CD4-positive, alpha-beta T cell treated with Interleukin-4 for 4 hours (primary cell): ENCODE results near the gene OTOL1.
"Not testable (repeated sequence)": the region's sequence is repeated elsewhere in the genome, so short reads cannot be mapped to it uniquely, and the experiment has no call there.

Experiments used
- DNase-seq: peaks from one replicate; pipeline ENCODE4 v3.0.0-alpha.2; 2020

OTOL1 gene

DNA sequence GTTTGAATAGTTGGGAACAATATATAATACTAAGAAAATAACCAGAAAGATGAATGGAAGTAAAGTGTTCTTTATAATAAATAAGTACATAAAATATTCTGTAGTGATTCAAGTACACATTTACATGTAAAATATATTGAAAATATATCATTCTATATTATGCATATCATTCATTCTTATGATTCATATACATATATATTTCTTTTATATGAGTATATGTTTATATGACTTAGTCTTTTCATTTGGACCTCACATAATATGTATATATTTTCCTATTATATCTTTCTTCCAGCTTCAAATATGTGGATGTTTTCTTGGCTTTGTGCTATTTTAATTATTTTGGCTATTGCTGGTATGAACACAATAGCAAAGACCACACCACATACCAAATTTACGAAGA, at the start of gene OTOL1:
OTOL1 (plus strand) TSS at position 301 of the 400 bp plus-strand sequence; CDS start at position 301, 0 bp downstream.
- DNase-seq: no peak

DNA sequence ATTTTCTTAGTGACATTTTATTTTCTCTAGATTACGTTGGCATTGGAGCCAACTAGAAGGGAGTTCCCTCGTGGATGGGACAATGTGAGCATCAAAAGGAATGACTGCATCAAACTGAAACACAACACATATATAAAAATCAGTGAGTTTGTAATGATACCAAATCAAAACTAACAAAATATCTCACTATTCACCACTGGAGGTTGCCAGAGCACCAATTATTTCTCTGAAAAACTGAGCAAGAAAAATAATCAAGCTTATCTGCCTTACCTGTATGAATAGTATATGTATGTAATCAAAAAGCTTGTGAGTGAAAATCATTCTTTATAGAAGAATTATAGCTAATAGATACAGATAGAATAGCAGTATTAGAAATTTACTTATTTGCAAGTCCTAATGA, 46.8 kb upstream of the OTOL1 start:
- DNase-seq: no peak

DNA sequence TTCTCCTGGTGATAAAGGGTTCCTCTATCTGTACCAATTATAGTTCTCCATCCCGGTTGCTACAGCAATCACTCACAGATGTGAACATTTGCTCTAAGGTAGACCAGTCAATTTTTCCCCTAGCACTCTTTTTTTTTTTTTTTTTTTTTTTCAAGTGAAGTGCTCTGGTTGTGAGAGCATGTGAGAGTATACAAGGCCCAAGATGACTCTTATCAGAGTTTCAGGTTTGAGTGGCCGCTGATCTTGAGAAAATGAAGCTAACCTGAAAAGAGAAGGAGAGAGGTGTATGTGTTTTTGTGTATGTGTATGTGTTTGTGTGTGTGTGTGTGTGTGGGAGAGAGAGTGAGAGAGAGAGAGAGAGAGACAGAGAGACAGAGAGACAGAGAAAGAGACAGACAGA, 44.4 kb upstream of the OTOL1 start:
- DNase-seq: no peak

DNA sequence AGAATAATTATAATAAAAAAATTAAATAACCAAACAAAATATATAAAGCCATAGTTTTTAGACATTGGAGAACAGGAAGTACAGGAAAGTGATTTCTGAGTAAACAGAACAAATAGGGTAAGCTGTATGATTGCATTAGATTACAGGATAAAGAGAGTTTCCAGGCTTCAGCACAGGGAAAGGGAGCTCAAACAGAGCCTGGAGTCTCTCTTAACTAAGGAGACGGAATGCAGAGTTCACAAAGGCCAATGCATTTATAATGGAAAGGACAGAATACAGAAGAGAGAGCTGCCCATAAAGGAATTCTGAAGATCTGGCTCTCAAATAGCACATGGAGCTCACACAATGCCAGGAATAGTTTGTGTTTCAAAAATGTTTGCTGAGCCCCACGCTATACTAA, 42.0 kb upstream of the OTOL1 start:
- DNase-seq: no peak

DNA sequence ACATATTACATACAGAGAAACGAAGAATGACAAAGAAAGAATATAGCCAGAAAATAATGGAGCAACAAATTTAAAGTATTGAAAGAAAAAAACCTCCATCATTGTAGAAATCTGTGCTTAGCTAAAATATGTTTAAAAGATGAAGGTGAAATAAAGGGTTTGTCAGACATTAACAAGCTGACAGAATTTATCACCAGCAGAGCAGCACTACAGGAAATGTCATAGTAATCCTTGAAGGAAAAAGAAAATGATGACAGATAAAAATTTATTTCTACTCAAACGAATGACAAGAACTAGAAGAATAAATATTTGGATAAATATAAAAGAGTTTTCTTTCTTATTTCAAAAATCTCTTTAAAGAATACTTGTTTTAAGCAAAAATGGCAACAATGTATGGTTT, 40.6 kb upstream of the OTOL1 start:
- no peak for DNase-seq

DNA sequence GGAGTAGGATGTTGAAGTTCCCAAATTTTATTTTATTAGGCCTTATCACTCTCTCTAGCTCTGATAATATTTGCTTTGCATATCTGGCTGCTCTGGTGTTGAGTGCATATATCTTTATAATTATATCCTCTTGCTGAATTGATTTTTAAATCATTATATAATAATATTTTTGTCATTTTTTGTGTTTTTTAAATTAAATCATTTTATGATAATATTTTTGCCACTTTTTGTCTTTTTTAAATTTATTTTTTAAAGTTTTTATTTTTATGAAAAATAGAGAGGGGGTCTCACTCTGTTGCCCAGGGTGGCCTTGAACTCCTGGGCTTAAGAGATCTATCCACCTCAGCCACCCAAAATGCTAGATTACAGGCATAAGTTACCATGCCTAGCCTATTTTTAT, 34.5 kb upstream of the OTOL1 start:
- DNase-seq: no peak

DNA sequence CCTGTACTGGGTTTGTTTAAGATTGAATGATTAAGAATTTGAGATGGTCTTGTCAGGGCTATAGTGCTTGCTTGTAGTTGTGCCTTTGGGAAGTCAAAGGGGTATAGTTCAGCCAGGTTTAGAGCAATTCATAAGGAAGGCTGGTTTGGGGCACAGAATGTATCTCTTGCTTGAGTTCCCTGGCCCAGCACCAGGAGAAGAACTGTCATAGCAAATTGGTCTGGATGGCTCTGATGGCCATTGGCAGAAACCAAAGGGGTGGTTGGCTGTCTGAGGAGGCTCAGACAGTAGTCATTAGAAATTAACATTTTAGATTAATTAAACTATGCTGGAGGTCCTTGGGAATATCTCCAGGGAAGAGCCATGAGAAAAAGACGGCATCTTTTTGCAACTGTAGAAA, 25.4 kb upstream of the OTOL1 start:
- no peak for DNase-seq

DNA sequence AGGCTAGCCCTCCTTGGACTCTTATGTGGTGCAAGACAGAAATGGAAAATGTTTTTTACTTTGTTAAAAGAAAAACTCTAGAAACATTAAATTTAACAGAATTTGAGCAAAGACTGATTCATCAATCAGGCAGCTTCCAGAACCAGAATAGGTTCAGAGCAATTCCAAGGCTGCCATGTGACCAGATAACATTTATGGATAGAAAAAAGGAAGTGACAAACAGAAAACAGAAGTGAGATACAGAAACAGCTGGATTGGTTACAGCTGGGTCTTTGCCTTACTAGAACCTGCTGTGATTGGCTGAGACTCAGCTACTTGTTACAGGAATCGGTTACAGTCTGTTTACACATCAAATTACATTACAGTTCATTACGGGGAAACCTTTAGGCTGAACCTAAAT, 22.5 kb upstream of the OTOL1 start:
- no peak for DNase-seq

DNA sequence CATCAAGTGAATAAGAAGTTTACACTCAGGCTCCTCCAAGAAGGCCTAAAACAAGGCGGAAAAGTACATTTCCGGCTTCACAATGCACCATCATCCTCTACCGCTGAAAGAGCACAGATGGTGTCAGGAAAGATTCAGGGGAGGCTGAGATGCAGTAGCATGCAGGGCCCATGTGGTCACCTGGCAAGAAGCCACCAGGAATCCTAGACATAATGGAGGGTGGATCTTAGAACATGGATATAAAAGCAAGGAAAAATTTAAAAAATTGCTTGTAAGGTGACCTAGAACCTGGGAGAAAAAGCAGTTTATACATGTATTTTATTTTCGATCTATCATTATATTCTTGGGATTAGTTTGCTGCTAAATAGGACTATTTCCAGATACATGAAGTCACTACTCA, 21.9 kb upstream of the OTOL1 start:
- no peak for DNase-seq

DNA sequence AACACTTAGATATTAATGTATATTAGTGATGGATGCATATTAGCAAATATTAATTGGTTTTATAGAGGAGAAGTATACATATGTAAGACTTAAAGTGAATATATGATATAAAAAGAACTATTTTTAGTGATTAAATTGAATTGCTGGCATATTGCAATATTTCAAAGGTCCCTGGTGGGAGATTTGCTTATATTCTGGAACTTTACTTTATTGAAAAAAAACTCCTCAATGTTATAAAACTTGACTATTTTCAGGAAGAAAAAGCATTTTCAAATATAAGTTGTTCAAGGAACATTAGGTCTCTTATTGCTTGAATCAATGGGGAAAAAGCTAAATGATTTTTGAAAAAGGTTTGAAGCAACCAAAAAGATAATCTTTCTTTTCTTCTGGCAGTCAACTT, 21.4 kb upstream of the OTOL1 start:
- no peak for DNase-seq

DNA sequence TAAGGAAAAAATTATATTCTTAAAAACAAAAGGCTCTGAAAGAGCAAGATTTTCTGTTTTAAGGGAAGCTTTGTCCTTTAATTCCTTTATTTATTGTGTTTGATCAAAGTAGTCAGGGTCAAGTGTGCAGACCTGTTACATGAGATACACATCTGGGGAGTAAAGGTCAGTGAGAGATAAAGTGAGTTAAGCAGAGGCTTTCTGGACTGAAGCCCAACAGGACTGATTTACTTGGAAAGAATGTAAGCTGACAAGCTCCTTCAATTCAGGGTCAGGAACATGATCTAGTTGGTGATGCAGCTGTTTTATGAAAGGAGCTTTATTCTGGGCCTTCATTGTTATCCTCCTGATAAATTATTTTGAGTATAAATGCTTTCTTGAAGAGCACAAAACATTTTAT, 20.7 kb upstream of the OTOL1 start:
- no peak for DNase-seq

DNA sequence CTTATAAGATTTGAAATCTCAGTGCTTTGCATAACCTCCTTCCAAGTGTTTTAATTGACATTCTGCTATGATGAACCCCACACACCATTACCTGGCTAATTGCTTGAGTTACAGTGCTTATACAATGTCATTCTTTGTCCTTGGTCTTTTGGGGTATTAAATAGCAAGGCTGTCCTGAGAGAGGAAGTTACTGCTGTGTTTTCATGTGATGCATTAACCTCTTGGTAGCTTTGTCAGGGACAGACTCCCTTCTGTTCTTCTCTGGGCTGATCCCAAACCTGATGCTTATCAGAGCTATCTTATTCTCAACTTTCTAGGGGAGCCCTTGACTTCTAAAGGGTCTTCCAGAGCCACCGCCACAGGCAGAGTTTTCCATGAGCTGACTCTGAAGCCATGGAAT, 12.4 kb upstream of the OTOL1 start:
- DNase-seq: no peak

DNA sequence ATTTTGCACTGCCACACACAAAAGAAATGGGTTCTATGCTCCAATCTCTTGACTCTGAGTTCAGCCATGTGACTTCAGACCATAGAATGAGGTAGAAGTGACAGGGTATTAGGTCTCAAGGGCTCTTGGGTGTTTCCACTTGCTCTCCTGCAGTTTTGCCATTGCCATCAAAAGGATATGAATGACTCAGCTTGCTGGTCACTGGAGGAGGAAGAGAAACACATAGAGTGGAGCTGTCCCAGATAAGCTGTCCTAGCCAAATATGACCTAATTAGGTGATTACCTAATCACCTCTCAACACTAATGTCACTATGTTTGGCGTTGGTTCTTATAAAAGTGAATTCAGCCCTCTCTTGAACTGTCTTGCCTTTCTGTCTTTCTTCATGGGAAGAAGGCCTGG, 8.3 kb upstream of the OTOL1 start:
- DNase-seq: not testable (repeated sequence)

DNA sequence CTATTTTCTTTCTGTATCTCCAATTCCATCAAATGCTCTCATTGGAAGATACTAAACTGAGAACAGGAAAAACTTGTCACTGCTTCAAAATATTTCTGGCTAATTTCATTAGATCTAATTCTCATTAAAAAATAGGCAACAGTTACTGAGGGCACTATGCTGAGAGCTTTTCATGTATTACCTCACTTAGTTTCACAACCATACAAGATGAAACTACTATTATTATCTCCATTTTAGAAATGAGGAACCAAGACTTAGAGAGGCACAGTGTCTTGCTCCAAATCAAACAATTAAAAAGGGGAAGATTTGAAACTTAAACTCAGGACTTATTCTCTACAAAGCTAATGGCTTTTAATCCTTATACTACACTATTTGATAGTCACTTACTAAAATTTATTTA, 7.2 kb upstream of the OTOL1 start:
- no peak for DNase-seq

DNA sequence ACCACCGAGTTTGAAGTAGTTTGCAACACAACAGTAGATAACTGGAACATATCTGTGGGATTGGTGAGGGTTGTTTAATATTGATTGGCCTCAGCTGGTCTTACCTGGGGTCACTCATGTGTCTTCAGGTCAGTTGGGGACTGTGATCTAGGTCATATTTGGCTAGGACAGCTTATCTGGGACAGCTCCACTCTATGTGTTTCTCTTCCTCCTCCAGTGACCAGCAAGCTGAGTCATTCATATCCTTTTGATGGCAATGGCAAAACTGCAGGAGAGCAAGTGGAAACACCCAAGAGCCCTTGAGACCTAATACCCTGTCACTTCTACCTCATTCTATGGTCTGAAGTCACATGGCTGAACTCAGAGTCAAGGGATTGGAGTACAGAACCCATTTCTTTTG, 5.8 kb upstream of the OTOL1 start:
- not testable (repeated sequence) for DNase-seq

DNA sequence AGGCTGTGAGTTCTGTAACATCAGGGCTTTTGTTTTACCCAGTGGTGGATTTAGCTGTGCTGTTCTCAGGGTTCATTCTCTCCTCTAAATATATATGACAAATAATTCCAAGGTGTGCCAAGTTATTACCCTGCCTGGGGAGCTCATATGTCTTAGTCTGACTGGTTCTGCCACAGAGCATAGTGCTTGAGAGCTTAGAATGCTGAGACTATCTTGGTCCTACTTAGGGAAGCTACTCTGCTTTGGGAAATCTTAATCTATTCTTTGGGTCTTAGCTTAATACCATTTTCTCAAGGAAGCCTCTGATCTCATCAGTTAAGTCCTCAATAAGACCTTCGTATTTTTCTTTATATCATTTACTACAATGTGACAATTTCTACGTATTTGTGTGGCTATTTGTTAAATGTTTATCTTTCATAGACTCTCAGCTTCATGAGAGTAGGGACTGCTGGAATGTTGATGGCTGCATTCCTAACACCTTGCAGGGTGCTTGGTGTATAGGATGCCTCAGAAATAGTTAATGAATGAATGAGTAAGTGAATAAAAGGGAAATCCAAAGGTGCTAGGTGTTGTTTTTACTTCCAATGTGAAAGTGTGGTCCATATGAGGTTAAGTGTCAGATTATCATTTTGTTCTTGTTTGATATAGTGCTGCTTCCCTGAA, 1.8 kb downstream of the OTOL1 start:
- no peak for DNase-seq

DNA sequence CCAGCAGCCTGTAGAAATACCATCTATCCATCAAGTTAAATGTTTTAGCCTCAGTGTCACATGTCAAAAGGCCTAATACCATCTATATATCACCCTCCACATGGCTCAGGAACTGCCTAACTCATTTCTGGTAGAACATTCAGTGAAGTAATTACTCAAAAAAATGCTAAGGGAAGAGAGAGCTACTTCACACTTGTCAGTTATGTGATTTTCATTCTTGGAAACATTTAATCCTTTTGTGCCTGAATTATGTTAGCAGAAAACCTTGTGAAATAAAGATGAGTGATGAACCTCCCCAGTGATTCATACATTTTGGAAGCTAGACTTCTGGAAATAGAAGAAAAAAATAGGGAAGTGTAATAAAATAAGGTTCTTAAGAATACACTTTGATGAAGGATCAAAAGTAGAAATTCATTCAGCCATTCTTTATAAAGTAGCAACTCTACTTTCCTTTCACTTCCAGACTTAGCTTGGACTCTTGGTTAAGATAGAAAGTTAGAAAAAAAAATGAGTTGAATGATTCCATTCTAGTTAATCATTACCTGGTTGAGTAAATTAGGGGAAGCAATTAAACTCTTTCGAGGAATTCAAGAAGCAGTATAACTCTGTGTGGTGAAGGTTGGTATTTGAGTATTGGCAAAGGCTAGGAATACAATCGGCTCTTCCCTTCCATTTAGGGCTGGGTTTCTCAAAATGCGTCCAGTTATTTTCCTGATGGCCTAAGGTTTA, 3.6 kb downstream of the OTOL1 start:
- DNase-seq: no peak

DNA sequence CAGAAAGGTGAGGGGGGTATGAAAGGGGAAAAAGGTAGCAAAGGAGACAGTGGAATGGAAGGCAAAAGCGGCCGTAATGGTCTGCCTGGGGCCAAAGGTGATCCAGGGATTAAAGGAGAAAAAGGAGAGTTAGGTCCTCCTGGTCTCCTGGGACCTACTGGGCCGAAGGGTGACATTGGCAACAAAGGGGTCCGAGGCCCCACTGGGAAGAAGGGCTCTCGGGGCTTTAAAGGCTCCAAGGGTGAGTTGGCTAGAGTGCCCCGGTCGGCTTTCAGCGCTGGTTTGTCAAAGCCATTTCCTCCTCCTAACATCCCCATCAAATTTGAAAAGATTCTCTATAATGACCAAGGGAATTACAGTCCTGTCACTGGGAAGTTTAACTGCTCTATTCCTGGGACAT, 6.7 kb downstream of the OTOL1 start:
- no peak for DNase-seq

DNA sequence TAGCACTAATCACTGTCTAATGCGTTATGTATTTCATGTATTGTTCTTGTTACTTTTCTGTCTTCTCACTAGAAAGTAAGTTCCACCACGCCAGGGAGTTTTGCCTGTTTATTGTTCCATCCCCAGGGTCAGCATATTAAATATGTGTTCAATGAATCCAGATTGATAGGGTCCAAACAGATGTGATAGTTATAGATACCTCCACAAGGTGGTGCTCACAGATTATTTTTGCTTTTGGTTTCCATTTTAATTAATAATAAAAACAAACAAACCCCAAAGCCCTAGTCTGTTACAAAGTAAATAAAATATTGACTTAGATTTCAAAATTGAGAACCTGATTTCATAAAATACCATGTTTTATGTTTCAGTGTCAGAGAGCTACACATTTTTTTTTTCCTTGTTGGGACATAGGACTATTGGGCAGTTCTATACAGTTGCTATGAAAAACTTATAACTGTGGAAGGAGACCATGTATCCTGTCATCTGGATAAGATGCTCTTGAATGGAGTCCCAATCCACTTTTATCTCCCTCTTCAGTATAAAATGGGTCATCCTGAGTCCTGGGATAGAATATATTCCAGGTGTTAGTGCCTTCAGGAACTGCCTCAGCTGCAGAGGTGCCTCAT, 12.4 kb downstream of the OTOL1 start:
- DNase-seq: no peak

DNA sequence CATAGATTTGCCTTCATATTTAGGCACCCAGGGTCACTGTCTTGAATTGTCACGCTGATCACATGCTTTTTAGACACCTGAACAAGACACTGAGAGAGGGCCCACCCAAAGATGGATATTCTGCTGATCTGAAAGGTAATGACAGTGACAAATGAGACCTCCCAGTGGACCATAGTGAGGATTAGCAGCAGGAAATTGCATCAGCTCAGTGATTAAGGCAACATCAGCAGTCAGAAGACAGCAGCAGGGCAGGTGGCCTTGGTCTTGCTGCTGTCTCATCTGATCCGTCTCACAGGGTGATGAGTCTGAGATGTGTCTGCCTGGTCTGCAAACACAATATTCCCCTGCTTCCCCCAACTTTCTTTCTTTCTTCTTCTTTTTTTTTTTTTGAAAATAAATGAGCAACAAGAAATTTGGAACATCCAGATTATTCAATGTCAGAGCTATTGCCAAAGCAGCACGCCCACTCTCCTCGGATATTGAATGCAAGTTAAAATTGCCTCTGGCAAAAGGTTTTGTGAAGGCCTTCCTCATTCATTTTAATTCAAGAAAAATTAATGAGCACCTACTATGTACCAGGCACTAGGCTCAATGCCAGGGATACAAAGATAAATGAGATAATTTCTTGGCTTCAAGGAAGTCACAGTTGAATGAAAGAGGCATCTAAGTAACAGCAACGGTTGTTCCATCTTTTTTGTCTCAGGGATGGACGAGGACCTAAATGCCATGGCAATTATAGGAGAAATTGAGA, 14.1 kb downstream of the OTOL1 start:
- no peak for DNase-seq

DNA sequence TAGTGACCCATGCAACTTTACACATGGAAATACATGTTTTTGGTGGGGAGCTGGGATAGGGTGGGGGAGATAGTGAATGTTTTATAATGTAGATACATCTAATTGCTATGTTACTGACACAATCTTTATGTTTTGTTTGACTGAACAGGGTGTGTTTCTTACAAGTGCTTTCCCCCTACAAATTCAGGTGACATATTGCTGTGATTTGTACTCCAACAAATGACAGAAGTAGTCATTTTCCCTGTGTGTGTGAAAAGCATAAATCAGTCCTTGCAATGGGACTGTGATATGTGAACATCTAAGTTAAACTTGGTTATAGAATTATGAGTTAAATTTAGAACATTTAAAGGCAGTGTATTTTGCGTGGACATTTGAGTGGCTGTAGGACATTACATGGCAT, 27.3 kb downstream of the OTOL1 start:
- DNase-seq: no peak

DNA sequence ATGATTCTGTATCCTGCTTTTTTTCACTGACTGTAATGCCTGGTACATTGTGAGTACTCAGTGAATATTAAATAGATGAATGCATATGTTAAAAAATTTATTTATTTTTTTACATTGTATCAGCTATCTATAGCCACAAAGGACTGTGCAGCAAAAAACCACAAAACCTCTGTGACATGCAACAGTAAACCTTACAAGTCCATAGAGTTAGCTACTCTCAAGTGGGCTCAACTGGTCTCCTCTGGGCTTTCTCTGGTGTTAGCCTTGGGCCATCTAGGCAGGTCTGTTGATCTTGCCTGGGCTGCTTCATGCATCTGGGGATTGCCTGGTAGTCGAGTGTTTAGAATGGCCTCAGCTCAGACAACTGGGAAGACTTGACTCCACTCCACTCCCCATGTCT, 35.3 kb downstream of the OTOL1 start:
- DNase-seq: no peak

DNA sequence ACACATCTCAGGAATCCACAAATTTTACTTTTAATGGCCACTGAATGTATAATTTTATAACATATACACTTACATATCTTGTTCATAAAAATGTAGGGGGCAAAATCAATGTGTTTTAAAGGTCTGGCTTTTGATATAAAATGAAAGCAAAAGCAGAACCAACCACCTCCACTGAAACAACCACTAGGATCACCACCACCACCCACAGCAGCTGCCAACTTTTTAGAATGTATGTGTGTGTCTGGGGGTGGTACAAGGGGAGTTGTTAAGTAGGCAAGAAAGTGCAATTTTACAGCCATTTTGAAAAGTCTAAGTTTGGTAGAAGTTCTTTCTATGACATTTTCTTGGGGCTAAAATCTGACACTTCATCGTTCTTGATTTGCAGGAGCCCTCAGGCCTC, 44.0 kb downstream of the OTOL1 start:
- no peak for DNase-seq

DNA sequence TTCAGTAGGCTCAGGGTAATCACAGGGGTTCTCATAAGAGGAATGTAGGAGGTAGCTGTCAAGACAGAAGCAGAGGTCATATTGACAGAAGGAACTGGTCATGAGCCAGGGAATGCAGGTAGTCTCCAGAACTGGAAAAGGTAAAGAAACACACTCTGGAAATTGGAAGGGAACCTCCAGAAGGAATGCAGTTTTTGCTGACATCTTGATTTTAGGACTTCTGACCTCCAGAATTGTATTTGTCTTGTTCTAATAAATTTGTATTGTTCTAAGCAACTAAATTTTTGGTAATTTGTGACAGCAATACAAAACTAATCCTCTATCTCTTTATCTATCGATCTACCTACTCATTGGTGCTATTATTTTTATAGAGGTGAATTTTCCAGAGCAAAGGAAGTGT, 49.2 kb downstream of the OTOL1 start:
- DNase-seq: no peak
